Body of pancreas (tissue), 4 donors: Measurements from ENCODE around the gene MYEOV.

Source experiments
- POLR2A ChIP-seq, 3 donors: fragments of 450-650 bp; IDR thresholded peaks; one replicate each; pipeline ENCODE4 v1.6.1; 2016; ENCODE audit warnings: antibody characterized with exemption in 3 of 3, mild to moderate bottlenecking in 2 of 3
- TF ChIP-seq, protein P1 (sequence below), 7 experiments: fragments of 450-650 bp in 4 of 7; fragments of 200-600 bp in 3 of 7; sonication (generic) in 3 of 7; IDR thresholded peaks; one replicate each; pipeline ENCODE4 v1.5.1; 2016 to 2019; ENCODE audit warnings: antibody characterized with exemption in 7 of 7

DNA sequence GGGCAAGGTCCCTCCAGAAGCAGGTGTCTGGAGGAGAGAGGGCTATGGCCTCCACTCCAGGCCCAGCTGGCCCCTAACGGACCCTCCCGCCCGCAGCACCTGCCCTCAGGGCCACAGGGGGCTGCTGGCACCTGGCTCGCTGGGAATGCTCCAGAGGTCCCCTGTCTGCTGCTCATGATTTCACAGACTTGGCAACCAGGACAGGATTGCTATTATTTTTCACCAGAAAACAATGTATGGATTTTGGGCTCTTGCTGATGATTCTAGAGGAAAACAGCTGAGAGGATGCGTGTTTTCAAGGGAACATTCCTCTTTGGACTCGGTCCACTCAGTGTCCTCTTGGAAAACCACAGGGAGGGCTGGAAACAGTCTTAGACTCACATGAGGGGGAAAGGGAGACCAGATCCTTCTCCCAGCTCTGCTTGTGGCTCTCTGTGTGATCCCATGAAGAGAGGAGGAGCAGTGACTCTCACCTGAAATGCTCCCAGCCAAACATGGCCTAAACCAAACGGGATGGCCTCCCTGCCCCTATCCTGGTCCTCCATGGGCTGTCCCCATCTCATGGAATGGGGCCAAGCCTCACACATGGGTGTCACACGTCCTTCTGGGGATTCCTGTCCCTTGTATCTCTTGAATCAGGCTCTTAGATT, 15.8 kb downstream of the MYEOV start:
- TF ChIP-seq, protein P1, sequence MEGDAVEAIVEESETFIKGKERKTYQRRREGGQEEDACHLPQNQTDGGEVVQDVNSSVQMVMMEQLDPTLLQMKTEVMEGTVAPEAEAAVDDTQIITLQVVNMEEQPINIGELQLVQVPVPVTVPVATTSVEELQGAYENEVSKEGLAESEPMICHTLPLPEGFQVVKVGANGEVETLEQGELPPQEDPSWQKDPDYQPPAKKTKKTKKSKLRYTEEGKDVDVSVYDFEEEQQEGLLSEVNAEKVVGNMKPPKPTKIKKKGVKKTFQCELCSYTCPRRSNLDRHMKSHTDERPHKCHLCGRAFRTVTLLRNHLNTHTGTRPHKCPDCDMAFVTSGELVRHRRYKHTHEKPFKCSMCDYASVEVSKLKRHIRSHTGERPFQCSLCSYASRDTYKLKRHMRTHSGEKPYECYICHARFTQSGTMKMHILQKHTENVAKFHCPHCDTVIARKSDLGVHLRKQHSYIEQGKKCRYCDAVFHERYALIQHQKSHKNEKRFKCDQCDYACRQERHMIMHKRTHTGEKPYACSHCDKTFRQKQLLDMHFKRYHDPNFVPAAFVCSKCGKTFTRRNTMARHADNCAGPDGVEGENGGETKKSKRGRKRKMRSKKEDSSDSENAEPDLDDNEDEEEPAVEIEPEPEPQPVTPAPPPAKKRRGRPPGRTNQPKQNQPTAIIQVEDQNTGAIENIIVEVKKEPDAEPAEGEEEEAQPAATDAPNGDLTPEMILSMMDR (IDR thresholded peaks at IDR 0.05) = no peak
- no peak for TF ChIP-seq POLR2A (IDR thresholded peaks at IDR 0.05)
